ENCODE data around the gene PKIG.

PKIG gene

DNA sequence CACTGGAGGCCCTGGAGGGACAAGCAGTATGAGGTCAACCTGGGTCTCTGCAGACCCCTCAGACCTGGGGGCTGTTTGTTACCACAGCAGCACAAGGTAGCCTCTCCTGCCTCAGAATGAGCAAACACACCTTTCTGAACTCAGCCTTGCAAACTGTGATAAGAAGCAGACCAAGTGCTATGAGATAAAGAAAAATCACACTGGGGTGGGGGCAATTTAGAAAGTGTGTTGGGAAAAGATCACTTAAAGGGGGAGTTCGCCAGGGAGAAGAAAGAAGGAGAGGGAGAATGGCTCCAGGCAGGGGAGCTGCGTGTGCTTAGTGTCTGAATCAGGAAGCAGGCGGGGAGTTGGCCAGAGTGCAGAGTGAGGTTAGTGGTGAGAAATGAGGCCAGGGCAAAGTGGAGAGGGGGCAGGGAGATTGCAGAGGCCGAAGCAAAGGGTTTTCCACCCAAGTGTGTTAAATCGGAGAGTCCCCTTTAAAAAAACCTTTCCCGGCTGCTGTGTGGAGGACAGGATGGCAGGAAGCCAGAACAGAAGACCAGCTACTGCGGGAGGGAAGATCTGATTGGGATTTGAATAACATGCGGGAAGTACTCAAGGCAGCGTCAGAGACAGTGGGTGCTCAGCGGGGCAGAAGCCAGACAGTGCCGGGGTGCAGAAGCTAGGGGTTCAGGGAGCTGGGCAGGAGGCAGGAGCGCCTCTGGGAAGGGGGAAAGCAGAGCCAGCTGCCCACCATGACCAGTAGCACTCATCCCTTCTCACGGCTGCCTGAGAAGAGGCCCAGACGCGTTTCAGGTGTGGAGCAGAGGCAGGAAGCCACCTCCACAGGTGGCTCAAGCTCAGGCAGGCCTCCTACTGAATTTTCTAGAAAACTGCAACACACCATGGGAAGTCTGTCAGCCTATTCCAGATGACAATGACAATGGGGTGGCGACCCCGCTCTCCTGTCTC is 60.1 kb downstream of the PKIG start:
- DNase-seq (ENCODE audit: low read depth in 1 of 2, low spot score in 1 of 2), result peak in 1 of 2 experiments; percentile 82
- Histone ChIP-seq H3K27ac (replicated peaks) (peak overlapping the region; percentile 88), H3K27me3 (ENCODE audit: insufficient read depth, poor library complexity, severe bottlenecking) (no peaks in the 10 kb centered on the region), H3K4me3 (replicated peaks; ENCODE audit: insufficient read depth, low read length) (no peak overlapping the region)
- TF ChIP-seq, protein P1, sequence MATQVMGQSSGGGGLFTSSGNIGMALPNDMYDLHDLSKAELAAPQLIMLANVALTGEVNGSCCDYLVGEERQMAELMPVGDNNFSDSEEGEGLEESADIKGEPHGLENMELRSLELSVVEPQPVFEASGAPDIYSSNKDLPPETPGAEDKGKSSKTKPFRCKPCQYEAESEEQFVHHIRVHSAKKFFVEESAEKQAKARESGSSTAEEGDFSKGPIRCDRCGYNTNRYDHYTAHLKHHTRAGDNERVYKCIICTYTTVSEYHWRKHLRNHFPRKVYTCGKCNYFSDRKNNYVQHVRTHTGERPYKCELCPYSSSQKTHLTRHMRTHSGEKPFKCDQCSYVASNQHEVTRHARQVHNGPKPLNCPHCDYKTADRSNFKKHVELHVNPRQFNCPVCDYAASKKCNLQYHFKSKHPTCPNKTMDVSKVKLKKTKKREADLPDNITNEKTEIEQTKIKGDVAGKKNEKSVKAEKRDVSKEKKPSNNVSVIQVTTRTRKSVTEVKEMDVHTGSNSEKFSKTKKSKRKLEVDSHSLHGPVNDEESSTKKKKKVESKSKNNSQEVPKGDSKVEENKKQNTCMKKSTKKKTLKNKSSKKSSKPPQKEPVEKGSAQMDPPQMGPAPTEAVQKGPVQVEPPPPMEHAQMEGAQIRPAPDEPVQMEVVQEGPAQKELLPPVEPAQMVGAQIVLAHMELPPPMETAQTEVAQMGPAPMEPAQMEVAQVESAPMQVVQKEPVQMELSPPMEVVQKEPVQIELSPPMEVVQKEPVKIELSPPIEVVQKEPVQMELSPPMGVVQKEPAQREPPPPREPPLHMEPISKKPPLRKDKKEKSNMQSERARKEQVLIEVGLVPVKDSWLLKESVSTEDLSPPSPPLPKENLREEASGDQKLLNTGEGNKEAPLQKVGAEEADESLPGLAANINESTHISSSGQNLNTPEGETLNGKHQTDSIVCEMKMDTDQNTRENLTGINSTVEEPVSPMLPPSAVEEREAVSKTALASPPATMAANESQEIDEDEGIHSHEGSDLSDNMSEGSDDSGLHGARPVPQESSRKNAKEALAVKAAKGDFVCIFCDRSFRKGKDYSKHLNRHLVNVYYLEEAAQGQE (IDR thresholded peaks at IDR 0.05; ENCODE audit: insufficient replicate concordance, low read depth), result peak; percentile 24
- TF ChIP-seq SPI1 (IDR thresholded peaks at IDR 0.05; ENCODE audit: borderline replicate concordance, low read depth) (no peak), POLR2AphosphoS5 (IDR thresholded peaks at IDR 0.05; ENCODE audit: low read depth) (peak; percentile 66; the same call in 1 of the 2 replicates), GABPA (IDR thresholded peaks at IDR 0.05; ENCODE audit: low read depth) (no peak)
- TF ChIP-seq, protein P2, sequence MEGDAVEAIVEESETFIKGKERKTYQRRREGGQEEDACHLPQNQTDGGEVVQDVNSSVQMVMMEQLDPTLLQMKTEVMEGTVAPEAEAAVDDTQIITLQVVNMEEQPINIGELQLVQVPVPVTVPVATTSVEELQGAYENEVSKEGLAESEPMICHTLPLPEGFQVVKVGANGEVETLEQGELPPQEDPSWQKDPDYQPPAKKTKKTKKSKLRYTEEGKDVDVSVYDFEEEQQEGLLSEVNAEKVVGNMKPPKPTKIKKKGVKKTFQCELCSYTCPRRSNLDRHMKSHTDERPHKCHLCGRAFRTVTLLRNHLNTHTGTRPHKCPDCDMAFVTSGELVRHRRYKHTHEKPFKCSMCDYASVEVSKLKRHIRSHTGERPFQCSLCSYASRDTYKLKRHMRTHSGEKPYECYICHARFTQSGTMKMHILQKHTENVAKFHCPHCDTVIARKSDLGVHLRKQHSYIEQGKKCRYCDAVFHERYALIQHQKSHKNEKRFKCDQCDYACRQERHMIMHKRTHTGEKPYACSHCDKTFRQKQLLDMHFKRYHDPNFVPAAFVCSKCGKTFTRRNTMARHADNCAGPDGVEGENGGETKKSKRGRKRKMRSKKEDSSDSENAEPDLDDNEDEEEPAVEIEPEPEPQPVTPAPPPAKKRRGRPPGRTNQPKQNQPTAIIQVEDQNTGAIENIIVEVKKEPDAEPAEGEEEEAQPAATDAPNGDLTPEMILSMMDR (IDR thresholded peaks at IDR 0.05; ENCODE audit: insufficient read depth, low read length), result no peak

DNA sequence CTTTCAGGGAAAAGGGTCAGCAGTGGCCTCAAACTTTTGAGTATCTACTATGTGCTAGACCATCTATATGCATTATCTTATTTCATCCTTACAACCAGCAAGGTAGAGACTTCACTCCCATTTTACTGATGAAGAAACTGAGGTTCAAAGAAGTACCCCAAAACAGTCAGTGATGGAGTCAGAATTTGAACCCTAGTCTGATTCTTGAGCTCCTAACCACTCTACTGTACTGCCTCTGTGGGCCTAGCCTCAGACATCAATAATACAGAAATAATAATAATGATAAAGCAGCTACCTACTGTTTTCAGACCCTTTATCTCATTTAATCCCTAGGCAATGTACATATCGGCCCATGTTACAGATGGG is 60.8 kb downstream of the PKIG start:
- Histone ChIP-seq H3K27me3 (ENCODE audit: insufficient read depth, poor library complexity, severe bottlenecking) (no peaks in the 10 kb centered on the region), H3K4me3 (replicated peaks; ENCODE audit: insufficient read depth, low read length) (no peak overlapping the region), H3K27ac (replicated peaks) (peak overlapping the region; percentile 88)
- no peak for DNase-seq (ENCODE audit: low read depth in 1 of 2, low spot score in 1 of 2)
- no peak for TF ChIP-seq POLR2AphosphoS5 (IDR thresholded peaks at IDR 0.05; ENCODE audit: low read depth)
- no peak for TF ChIP-seq GABPA (IDR thresholded peaks at IDR 0.05; ENCODE audit: low read depth)
- TF ChIP-seq, protein P1 (IDR thresholded peaks at IDR 0.05; ENCODE audit: insufficient replicate concordance, low read depth), result no peak
- TF ChIP-seq, protein P2 (IDR thresholded peaks at IDR 0.05; ENCODE audit: insufficient read depth, low read length), result no peak

DNA sequence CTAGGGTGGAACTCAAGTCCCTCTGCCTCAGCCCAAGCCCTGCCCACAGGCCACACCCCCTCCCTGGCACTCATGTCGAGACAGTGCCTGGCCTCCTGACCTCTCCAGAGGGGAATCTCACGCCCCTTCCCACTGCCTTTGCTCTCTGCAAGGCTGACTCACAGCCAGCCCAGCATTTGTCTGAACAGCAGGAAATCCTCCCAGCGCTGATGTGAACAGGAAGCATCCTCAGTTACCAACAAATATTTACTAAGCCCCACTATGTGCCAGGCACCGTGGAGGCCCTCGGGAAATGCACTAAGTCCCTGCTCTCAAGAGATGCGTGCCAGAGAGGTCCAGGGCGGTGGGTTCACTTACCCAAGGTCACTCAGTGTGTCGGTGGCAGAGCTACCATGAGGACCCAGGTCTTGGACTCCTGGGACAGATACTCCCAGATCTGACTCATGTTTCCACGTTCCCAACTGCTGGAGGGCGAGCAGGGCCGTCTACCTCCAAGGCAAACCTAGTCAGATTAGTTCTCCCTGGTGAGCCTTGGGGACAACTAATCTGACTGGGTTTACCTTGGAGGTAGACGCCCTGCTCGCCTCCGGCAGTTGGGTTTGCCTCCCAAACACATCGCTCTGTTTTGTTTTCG is 61.3 kb downstream of the PKIG start:
- H3K4me3 ChIP-seq (replicated peaks; ENCODE audit: insufficient read depth, low read length), result no peak overlapping the region
- peak overlapping the region; percentile 88 for H3K27ac ChIP-seq (replicated peaks)
- TF ChIP-seq, protein P1 (IDR thresholded peaks at IDR 0.05; ENCODE audit: insufficient replicate concordance, low read depth), result no peak
- TF ChIP-seq SPI1 (IDR thresholded peaks at IDR 0.05; ENCODE audit: borderline replicate concordance, low read depth), result no peak
- TF ChIP-seq, protein P2 (IDR thresholded peaks at IDR 0.05; ENCODE audit: insufficient read depth, low read length), result no peak
- TF ChIP-seq GABPA (IDR thresholded peaks at IDR 0.05; ENCODE audit: low read depth), result no peak
- no peak for TF ChIP-seq POLR2AphosphoS5 (IDR thresholded peaks at IDR 0.05; ENCODE audit: low read depth)
- H3K27me3 ChIP-seq (ENCODE audit: insufficient read depth, poor library complexity, severe bottlenecking), result no peaks in the 10 kb centered on the region
- DNase-seq (ENCODE audit: low read depth in 1 of 2, low spot score in 1 of 2), result peak in 1 of 2 experiments; percentile 48

All from HL-60 (cell line).